GM19395 (cell line): ENCODE measurements around the gene HES1.
A peak's percentile ranks its signal among the peaks of the same experiment; 100 is the strongest.
"Not testable (repeated sequence)": the region's sequence is repeated elsewhere in the genome, so short reads cannot be mapped to it uniquely, and the experiment has no call there.

Source experiments
- ATAC-seq: cut with Tn5 transposase; IDR thresholded peaks from one replicate; pipeline ENCODE4 v1.9.1; 2021; ENCODE audit warnings: mild to moderate bottlenecking, moderate library complexity; ENCODE audit not compliant: unreplicated experiment

The HES1 gene, protein sequence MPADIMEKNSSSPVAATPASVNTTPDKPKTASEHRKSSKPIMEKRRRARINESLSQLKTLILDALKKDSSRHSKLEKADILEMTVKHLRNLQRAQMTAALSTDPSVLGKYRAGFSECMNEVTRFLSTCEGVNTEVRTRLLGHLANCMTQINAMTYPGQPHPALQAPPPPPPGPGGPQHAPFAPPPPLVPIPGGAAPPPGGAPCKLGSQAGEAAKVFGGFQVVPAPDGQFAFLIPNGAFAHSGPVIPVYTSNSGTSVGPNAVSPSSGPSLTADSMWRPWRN

DNA sequence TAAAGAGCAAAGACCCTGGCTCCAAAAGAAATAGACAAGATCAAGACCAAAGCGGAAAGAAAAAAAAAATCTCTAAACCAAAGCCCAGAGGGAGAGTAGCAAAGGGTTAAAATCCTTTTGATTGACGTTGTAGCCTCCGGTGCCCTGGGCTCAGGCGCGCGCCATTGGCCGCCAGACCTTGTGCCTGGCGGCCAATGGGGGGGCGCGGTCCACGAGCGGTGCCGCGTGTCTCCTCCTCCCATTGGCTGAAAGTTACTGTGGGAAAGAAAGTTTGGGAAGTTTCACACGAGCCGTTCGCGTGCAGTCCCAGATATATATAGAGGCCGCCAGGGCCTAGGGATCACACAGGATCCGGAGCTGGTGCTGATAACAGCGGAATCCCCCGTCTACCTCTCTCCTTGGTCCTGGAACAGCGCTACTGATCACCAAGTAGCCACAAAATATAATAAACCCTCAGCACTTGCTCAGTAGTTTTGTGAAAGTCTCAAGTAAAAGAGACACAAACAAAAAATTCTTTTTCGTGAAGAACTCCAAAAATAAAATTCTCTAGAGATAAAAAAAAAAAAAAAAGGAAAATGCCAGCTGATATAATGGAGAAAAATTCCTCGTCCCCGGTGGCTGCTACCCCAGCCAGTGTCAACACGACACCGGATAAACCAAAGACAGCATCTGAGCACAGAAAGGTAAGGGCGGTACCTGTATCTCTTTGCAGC is at the start of gene HES1:
TSS of gene HES1 (plus strand) at position 343 of the 713 bp plus-strand sequence. CDS start at position 576, 233 bp downstream.
- ATAC-seq: peak; percentile 24

DNA sequence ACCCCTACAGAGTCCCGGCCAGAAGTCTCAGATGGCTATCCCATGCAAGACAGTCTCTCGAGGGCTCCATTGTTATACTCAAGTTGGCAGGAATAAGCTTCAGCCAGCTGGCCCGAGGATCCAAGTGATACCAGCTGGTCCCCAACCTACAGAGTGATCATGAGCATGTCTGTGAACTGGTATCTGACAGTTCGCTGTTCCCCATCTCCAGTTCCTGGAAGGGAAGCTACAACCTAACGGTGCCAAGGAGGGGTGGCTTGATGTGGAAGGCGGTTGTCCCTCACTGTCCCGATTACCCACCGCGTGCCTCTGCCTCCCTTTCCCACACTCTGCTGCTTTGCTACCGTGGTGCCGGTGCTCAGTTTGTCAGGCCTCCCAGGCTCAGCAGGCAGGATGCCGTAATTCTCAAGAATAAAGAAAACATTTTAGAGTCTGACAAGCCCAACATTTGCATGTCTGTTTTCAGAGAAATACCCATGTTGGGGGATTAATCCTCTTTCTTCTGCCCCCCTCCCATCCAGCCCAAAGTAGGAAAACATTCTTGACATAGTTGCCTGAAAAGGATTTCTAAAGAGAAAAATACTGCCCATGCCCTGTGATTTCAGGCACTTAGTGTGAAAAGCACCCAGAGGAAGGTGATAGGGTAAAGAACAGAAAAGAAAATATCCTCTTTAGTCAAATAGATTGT is 49.4 kb upstream of the HES1 start:
- ATAC-seq: no peak

DNA sequence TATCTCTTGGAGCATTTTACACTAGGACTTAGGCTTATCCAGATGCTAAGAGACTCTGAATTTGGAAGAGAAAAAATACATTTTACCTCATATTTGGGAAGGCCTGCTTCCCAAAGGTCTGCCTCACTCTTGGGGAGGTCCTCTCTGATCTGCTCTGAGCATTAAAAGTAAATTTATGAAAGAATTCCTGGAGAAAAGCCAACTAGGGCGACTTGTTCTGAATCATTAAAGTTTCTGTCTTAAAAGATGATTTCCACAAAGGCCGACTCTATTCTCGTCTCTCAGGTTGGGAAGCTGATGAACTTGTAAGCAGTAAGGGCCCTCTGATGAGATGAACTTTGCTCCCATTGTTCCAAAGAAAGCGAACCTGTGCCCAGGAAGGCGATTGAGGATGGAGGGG is 48.7 kb upstream of the HES1 start:
- ATAC-seq: no peak

DNA sequence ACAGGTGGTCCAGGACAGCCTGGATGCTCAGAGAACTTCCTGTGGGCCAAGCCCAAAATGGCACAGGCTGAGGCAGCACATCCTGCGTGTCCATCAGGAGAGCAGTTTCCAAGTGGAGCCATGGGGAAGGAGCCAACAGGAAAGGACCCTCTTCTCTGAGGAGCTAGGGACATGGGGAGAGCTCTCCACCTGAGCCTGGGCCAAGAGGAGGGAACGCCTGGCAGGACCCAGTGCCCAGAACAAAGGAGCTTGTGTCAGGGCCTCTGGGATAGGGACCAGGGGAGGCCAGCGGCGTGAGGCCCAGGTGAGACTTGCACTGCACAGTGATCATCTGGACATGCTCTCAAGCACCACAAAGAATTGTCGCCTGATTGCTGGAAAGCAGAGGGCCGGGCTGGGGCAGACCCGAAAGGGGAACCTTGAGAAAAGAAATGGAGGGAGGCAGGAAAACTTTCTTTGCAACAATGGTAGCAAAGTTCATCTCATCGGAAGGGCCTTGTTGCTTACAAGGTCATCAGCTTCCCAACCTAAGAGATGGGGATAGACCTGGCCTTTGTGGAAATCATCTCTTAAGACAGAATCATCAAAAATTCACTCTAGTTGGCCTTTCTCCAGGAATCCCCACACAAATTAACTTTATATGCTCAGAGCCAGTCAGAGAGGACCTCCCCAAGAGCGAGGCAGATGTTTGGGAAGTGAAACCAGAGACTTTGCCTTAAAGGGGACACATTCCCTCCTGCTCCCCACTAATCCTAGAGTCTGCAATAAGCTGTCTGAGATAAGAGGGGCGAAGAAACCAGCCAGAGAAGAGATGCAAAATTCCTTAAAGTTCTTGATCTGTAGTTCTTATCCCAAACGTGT is 47.7 kb upstream of the HES1 start:
- ATAC-seq: no peak

DNA sequence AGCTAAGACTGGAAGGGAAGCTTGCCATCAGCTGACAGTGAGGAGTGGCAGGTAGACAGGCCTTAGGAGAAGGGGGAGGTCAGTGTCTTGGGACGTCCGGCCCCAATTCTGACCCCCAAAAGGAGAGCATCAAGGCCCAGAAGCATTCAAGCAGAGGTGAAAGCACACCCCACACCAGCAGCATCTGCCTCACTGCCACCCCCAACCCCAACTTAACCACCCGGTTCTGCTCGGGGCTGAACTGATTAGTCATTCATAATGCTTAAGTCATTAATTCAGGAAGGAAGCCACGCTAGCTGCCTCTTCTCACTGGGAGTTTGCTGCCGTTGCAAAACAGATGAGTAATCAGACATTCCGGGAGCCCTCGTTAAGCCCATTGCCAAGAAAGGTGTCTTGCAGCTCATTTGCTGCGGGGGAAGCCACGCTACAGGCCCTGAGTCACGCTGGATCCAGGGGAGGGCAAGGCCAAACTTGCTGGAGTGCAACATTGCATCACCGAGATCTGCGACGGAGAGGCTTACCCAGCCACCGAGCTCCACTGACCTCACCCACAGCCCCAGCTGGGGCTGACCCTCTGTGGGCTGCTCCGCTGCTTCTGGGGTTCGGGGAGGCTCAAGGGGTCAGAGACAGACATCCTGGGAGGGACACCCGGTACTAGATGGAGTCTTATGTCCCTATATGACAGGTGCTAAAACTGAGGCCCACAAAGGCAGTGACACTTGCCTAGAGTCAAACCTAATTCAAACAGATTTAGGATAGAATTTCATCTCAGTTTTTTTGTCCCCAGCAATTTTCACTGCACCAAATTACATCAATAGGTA is 46.4 kb upstream of the HES1 start:
- peak; percentile 59 for ATAC-seq

DNA sequence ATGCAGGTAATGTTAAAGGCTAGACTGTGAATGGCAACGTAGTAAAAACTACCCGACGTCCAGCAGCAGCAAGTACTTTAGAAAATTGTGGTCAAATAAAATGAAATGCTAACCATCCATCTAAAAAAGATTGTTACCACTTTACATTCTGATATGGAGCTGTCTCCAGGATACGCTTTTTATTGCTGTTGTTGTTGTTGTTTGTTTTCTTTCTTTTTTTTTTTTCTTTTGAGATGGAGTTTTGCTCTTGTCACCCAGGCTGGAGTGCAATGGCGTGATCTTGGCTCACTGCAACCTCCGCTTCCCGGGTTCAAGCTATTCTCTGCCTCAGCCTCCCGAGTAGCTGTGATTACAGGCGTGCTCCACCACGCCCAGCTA is 45.8 kb upstream of the HES1 start:
- not testable (repeated sequence) for ATAC-seq

DNA sequence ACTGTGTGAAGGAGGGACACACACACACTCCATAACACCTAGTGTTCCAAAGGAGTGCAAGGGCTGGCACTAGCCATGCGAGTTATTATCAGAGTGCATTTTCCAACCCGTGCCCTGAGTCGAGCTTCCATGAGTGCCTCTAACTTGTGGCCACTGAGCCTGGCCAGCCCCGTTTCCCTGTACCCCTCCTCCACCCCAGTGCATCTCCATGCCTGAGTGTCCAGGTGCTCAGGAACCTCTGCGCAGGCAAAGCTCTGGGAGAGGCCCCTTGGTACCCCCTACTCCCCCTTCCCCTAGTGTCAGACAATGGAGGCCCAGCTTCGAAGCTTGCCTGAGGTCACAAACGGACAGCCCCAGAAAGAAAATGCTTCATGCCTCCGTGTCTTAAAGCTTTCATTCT is 45.2 kb upstream of the HES1 start:
- ATAC-seq: no peak

DNA sequence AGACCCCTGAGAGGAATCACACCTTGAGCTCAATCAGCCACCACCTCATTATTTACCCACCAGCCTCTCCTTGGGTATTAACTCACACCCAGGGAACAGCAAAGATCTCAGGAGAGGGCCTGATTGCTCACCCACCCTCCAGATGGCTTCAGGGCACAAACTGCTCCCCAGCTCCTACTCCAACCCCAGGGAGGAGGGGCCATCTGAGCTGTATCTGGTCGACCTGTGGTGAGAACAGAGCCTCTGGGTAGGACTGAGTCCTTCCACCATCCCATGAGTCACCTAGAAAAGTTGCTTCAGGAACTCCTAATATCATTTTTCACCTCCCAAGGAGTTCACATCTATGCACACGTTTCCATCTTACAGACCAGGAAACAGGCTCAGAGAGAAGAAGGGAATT is 44.8 kb upstream of the HES1 start:
- no peak for ATAC-seq

DNA sequence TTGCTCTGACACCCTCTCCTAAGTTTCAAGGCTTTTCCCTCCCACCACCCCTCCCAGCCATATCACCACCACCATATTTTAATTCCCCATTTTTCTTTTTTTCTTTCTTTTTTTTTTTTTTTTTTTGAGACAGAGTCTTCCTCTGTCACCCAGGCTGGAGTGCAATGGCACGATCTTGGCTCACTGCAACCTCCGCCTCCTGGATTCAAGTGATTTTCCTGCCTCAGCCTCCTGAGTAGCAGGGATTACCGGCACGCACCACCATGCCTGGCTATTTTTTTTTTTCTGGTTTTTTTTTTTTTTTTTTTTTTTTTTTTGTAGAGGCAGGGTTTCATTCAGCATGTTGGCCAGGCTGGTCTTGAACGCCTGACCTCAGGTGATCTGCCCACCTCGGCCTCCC is 44.1 kb upstream of the HES1 start:
- not testable (repeated sequence) for ATAC-seq

DNA sequence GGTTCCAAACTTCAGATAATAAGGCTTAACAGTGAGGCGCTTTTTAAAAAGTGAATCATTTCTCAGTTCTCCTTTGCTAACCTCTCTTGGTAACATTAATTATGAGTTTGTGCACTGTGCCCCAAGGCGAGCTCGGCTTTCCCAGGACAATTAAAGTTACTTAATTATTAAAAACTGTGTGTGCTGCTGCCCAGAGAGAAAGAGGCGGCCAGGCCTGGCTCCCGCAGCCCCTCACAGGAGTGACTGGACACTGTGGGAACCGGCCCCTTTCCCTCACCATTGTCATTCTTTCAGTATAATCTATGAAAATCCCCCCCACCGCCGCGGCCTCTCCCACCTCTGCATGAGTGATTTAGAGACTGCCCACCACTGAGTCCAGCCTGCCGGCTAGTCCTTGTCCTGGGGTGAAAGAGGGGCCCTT is 43.1 kb upstream of the HES1 start:
- ATAC-seq: no peak

DNA sequence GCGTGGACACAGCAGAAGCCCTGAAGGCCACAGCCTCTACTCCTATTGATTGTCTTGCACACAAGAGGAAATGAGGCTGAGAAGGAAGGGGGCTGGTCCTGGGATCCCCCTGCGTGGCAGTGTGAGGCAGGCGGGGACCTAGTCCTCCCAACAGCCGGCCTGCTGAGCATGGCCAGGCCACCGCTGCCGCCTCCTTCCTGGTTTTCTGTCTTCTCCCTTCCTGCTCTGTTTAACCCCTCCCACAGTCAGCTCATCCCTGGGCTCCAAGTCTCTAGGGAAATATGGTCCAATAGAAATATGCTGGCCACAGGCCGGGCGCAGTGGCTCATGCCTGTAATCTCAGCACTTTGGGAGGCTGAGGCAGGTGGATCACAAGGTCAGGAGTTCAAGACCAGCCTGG is 42.1 kb upstream of the HES1 start:
- ATAC-seq: no peak

DNA sequence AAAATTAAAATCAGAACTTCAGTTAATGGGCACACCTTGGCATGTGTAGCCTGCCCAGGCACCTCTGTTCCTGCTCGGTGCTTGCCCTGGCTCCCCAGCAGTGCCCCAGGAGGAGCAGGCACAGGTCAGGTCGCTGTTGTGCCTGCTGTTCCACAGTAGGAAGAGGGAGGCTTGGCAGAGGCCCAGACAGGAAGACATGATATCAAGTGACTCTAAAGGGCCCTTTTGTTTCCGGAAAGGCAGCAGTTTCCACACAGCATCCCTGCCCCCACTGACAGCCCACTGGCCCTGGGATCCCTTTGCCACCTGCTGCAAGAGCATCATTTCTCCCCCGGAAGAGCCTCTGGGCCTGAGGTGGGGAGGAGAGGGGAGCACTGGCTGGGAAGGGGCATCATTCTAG is 40.5 kb upstream of the HES1 start:
- ATAC-seq: no peak

DNA sequence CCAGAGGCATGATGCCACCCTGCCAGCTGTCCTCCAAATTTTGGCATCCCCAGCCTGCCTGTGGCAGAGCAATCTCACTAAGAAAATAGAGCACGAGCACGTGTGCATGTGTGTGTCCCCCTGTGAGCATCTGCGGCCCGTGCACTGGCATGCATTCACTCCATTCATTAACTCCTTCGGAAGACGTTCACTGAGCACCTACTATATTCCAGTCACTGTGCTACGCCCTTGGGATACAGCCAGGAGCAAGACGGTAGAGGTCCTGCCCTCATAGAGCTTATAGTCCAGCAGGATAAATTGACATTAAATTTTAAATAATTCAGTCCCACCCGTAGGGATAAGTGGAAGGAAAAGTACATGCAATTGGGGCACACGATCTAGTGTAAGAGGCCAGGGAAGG is 40.0 kb upstream of the HES1 start:
- ATAC-seq: no peak

DNA sequence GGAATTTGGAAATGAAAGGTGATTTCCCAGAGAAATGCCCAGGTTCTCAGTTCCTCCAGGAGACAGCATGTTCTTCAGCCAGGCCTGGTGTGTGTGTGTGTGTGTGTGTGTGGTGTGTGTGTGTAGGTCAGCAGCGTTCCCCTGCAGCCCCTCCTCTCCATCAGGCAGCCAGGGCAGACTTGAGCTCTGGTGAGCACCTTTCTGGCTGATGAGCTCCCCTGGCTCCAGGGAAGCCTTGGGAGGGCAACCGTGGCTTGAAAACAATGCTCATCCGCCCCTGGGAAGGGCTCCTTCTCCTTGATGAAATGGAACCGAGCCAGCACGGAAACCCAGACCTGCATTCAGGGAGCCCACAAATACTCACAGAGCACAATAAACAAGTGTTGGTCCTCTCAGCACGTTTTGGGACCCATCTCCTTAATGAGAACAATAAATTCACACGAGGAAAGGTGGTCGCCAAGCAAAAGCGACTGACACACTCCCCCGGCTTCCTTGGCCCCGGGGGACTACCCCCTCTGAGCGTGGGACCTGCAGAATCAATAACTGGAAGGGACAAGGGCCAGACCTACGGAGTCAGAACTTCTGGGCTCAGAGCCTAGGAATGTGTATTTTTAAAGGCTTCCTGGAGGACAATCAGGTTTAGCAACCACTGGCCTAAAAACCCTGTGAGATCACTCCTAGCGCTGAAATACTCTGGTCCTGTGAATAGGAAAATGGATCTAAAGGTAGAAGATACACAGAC is 38.6 kb upstream of the HES1 start:
- ATAC-seq: no peak

DNA sequence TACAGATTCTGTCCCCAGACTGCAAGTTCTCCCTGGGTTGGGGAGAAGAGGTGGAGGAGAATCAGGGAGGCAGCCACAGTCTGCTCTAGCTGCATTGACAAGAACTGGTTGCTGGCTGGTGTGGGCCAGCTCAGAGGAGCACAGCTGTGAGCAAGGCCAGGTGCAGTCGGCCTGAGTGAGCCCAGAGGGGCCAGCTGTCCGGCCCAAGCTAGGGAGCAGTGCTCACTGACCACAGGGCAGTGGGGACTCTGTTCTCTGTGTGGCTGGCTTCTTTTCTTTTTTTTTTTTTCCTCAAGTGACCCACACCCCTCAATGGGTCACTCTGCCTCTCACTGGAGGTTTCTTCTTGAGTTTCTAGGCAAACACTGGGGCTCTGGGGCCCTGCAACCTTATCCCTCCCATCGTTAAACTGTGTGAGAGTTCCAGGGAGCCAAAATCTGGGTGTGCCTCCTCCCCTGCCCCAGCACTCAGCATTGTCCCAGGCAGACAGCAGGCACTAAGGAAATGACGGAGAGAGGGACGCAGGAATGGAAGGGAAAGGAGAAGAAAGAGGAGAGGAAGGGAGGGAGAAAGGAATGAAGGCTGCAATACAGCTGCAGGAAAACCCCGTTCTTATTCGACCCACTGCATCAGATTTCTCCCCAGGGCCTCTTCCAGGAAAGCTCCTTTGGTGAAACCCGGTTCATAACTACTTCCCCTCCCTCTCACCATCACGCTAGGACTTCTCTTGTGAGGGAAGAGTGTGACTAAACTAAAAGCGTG is 37.7 kb upstream of the HES1 start:
- ATAC-seq: no peak

DNA sequence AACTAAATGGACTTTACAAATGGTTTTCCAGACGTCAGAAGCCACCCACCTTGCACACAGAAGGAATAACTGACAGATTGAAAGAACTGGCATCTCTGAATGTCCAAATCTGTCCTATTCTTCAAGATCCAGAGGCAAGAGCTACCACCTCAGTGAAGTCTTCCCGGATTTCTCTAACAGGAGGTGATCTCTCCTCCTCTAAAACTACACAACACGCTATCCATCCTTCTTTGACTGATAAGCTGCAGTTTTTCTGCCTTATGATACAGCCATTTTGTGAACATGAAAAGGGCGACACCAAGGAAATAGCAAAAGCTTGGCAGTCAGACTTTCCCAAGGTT is 37.1 kb upstream of the HES1 start:
- no peak for ATAC-seq

DNA sequence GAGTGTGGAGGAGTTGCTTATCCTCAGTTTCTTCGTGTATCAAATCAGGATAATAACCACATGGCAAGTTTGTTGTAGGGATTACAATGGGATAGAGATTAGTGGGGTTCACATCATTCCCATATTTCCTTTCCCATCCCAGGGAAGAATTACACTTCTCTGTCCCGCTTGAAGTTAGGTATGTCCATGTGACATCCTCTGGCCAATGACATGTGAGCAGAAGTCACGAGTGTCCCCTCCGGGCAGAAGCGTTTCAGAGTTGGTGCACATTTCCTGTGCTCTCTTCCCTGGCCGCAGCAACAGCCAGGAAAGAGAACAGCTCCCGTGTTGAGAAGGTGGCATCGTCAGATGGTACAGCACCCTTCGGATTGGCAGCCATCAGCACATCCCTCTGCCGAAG is 36.7 kb upstream of the HES1 start:
- ATAC-seq: no peak

DNA sequence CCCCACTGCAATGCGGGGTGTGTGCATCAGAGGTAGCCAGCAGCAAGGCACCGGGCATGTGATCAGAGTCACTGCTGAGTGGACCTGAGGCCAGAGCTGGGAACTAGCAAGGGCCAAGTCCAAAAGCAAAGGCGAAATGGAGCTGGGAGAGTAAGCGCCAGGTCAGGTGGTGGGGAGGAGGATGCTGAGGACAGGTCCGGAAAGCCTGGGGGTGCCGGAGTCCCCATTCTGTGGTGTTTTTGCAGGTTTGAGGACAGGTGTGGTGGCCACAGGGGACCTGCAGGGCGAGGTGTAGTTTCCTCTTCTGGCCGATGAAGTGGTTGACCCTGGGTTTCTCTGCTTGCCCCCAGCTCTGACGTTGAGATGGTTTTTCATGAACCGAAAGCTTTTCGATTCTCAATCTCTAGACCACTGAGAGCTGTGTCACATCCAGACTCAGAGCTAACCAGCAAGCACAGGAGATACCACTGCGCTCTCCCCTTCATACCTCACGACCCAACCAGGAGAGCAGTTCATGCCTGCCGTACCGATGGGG is 35.0 kb upstream of the HES1 start:
- ATAC-seq: peak; percentile 84
